NCI-H748 treated with DMSO at 0.1 percent for 48 hours (cell line): ENCODE data around the gene ZFAND6.

ENCODE experiments used
- DNase-seq: peaks from one replicate; lab custom pipeline; 2025; lab: John Stamatoyannopoulos, UW

ZFAND6 gene

GRCh38 chr15:80171787-80172186, 112.3 kb downstream of the ZFAND6 start:
- DNase-seq = no peak

- DNase-seq = no peak
Measured at GRCh38 chr15:80172401-80172800, 112.9 kb downstream of the ZFAND6 start.

GRCh38 chr15:80173022-80173759, 113.7 kb downstream of the ZFAND6 start:
- DNase-seq = peak; percentile 15

GRCh38 chr15:80174017-80174746, 114.7 kb downstream of the ZFAND6 start:
- no peak for DNase-seq

GRCh38 chr15:80175436-80175835, 116.0 kb downstream of the ZFAND6 start:
- DNase-seq = no peak

- no peak for DNase-seq
Measured at GRCh38 chr15:80176443-80176842, 117.0 kb downstream of the ZFAND6 start.

GRCh38 chr15:80177156-80177555, 117.7 kb downstream of the ZFAND6 start:
- no peak for DNase-seq

GRCh38 chr15:80179025-80179759, 119.7 kb downstream of the ZFAND6 start:
- DNase-seq = no peak

GRCh38 chr15:80179935-80180334, 120.5 kb downstream of the ZFAND6 start:
- no peak for DNase-seq

- no peak for DNase-seq
Measured at GRCh38 chr15:80180468-80180867, 121.0 kb downstream of the ZFAND6 start.

GRCh38 chr15:80180986-80181385, 121.5 kb downstream of the ZFAND6 start:
- DNase-seq = no peak

GRCh38 chr15:80182611-80183261, 123.3 kb downstream of the ZFAND6 start:
- DNase-seq = no peak

- no peak for DNase-seq
Measured at GRCh38 chr15:80183306-80183705, 123.8 kb downstream of the ZFAND6 start.

GRCh38 chr15:80183886-80184285, 124.4 kb downstream of the ZFAND6 start:
- DNase-seq = no peak

- no peak for DNase-seq
Measured at GRCh38 chr15:80184554-80184953, 125.1 kb downstream of the ZFAND6 start.

GRCh38 chr15:80185152-80185551, 125.7 kb downstream of the ZFAND6 start:
- DNase-seq = no peak

- DNase-seq = no peak
Measured at GRCh38 chr15:80186066-80186465, 126.6 kb downstream of the ZFAND6 start.

- DNase-seq = no peak
Measured at GRCh38 chr15:80186597-80186996, 127.1 kb downstream of the ZFAND6 start.
